HG03280 (cell line): ENCODE data around the gene NCK2.
"Not testable (repeated sequence)": the region's sequence is repeated elsewhere in the genome, so short reads cannot be mapped to it uniquely, and the experiment has no call there.

Experiments used
- ATAC-seq: cut with Tn5 transposase; IDR thresholded peaks from one replicate; pipeline ENCODE4 v1.9.1; 2021; ENCODE audit warnings: mild to moderate bottlenecking, moderate library complexity; ENCODE audit not compliant: unreplicated experiment

Gene NCK2

DNA sequence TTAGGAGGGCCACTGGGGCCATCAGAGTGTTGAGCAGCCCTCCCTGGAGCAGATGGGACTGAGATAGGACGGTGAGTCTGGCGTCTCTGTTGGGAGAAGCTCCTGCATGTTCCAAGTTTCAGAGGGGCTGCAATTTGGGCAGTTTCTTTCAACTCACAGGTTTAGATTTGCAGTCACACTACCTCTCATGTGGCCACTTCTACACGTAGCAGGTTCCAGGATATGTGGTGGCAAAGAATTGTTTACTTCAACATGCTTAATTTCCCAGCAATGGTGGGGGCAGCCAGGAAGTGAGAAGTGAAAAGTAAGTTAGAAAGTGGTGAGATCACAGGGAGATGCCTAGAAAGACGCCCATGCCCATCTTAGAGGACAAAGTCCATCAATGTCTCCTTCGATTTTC, 9.3 kb downstream of the NCK2 start:
- ATAC-seq, result no peak

DNA sequence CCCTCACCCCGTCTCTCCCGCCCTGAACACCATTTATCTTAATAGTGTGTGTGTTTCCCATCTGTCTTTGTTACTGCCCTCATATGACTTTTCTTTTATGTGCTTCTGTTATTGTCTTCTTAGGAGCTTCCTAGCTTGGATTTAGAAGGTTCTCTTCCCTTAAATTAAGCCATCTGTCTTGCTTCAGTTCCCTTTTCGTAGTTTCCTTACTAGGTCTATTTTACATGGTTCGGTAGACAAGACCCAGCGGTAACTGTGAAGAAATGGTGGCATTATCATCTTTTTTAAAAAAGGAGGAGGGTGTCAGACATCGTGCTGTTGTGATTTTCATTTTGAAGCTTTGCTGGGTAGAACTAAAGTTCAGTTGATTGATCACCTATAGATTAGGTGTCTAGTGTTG, 10.3 kb downstream of the NCK2 start:
- ATAC-seq, result no peak

DNA sequence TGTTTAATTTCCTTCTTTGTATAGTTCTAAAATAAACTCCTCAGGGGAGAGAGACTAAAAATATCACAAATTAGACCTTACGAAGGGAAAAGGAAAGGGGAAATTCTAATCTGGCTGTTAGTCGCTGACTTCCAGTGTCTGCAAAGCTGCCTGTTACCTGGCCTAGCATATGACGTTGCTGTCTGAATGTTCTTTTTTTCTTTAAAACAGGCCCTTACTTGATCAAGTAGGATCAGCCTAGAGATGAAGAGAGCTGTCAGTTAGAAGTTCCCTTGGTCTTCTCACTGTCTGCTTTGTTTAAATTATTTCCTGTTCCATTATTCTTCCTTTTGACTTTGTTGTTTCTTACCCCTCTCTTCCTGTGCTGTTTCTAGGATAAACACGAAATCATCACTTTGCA, 11.2 kb downstream of the NCK2 start:
- no peak for ATAC-seq

DNA sequence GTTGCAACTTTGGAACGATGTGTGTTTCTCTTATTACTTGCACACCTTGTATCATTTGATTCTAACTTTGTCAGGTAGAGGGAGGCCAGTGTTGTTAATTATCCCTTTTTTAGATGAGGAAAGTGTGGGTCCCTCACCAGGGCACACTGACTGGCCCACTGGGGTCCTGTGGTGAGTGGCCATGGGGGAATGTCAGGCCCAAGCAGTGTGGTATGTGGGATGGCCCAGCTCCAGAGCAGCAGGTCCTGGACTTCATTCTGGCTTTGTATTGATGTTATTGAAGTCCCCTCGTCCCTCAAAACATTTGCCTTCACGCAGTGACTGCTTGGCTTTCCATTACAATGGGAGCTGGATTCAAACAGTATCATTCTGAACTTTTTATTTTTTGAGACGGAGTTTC, 11.7 kb downstream of the NCK2 start:
- no peak for ATAC-seq

DNA sequence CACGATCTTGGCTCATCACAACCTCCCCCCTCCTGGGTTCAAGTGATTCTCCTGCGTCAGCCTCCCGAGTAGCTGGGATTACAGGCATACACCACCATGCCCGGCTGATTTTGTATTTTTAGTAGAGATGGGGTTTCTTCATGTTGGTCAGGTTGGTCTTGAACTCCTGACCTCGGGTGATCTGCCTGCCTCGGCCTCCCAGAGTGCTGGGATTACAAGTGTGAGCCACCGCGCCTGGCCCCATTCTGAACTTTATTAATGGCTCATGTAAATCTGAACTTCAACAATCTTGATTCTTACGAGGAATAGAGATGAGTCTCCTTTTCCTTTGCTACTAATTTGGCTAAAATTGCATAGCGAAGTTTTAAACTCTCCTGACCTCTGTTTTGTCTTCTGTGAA, 12.2 kb downstream of the NCK2 start:
- not testable (repeated sequence) for ATAC-seq

DNA sequence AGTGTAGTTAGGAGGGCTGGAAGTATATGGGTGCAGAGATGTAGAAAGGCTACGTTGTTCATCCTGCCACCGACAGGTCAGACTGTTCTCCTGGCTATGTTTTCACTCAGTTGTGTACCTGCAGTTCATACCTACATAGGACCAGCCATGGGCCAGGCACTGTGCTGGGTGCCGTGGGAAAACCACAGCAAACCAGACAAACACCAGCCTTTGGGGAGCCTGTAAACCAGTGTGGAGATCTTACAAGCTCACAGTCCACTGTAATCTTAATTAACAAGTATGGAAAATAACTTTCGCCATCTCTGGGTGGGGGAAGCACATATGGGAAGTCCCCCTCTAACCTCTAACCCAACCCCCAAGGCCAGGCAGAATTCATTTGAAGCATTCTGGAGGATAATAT, 12.7 kb downstream of the NCK2 start:
- no peak for ATAC-seq

DNA sequence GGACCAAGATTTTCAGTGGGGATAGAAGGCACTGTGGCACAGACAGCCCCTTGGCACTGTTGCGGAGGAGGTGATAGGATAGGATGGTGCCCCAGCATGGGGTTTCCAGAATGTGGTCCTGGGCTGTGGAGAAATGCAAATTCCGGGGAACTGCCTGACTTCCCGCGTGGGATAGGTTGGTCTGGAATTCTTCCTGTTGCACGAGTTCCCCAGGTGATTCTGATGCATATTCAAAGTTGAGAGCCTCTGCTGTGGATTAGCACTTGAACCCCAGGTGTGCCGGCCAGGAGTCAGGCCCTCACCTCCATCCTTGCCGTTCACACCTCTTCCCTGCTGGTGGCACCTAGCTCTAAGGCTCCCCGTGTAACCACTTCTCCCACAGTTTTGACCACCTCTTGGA, 15.5 kb downstream of the NCK2 start:
- ATAC-seq, result no peak

DNA sequence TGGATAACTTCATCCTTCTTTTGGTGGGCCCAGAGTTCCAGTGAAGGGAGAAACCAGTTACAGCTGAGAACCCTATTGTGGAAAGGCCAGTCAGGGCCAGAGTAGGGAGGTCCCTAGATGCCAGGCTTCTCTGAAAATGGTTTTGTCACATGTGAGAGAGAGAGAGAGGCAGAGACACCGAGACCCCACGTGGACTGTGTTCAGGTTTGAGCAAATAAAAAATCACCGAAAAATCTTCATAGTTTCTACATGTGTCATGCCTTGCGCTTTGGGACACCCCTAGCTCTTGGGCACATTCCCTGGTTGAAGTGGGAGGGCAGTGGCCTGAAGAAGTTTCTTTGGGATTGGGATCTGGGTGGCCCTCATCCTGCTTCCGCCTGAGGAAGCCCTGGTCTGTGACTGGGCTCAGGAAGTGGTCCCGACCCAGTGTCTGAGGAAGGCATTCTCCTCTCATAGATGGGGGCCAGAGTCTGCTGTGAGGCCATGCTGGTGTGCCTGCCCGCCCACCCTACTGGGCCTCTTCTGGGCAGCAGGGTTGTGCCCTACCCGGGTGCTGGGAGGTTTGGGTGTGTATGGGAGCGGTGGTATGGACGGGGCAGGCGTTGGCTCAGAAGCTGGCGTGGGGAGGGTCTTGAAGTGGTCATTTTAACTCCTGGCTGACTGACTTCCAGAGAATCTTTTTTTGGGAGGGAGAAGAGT, 16.1 kb downstream of the NCK2 start:
- ATAC-seq, result no peak

DNA sequence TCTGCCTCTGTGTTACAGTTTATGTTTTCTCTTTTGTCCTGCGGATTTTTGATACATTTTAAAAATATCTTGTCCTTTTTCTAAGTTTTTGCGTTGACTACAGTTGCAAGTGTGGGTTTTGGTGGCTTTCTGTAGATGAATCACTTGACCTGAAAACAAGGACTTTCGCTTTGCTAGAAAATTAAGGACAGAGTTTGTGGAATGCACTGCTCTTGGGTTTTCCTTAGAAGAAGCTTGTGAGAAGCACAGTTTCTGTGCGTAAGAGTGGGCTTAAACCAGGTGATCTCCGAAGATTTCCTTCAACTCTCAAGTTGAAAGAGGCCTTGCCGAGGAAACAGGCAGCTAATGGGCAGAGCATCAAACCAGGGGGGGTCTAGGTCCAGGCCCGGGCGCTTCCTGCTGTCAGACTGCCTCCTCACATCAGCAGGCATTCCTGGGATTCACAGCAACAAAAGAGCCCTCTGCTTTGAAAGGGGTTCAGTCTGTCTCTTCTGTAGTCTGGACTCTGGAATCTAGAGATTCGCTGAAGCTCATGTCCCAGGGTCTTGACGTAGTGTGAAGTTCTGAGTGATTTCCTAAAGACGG, 17.3 kb downstream of the NCK2 start:
- no peak for ATAC-seq

DNA sequence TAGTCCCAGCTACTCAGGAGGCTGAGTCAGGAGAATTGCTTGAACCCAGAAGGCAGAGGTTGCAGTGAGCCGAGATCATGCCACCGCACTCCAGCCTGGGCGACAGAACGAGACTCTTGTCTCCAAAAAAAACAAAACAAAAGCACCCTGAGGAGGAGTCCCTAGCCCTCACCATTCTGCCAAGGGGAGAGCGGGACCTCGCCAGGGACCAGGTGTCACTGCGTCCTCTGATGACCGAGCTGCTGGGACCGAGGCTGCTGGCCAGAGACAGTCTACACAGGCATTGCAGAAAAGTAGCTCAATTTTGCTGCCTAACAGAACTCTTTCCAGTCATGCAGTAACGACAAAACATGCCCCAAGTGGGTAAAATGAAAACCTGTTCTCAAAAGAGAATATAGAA, 18.4 kb downstream of the NCK2 start:
- no peak for ATAC-seq

DNA sequence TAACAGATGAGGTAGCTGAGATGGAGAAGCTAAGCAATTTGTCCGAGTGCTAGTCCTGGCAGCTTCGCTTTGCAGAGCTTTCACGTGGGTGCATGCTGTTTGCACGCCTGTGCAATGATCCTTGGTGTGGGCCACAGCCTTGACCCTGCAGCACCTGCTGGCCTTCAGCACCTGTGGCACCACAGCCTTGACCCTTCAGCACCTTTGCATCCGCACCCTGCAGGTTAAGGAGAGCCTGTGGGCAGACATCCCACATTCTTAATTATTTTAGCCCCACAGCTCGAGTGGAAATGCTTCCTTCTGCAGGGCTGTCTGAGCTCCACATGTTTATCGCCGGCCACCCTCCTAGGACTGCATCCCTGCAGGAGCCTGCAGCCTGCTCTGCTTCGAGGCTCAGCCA, 19.3 kb downstream of the NCK2 start:
- ATAC-seq, result no peak

DNA sequence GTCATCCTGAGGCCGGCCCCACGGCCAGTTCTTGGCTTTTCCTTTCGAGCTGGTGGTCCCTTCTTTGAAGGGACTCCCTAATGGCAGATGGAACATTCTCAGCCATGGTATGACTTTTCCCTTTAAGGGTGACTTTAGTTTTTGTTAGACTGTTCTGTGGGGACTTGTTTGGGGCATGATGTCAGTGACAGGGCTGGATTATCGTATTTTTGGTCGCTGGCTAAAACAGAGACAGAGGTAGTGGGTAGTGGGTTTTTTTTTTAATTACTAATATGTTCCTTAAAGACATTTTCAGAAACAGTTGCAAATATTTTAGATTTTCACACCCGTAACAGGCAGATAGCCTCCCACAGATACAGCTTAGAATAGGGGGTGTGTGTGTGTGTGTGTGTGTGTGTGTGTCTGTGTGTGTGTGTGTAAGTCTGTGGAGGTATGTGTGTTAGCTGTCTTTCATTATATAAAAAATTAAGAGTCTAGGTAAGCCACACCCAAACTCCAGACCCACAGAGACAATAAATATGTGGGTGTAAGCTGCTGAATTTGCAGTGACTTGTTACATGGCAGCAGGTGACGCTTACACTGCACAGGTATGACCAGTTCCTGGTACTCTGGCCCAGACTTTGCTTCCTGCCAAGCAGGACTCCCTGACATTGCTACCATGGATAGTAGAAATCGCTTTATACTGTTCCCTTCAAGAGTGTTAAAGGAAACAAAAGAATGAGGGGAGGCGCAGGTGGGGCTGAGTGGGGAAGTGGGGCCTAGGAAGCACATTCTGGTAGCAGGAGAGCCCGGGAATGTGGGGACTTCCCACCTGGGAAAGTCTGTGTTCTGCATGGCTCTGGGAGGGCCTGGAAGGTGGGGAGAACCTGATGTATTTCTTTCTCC, 20.9 kb downstream of the NCK2 start:
- ATAC-seq, result no peak

DNA sequence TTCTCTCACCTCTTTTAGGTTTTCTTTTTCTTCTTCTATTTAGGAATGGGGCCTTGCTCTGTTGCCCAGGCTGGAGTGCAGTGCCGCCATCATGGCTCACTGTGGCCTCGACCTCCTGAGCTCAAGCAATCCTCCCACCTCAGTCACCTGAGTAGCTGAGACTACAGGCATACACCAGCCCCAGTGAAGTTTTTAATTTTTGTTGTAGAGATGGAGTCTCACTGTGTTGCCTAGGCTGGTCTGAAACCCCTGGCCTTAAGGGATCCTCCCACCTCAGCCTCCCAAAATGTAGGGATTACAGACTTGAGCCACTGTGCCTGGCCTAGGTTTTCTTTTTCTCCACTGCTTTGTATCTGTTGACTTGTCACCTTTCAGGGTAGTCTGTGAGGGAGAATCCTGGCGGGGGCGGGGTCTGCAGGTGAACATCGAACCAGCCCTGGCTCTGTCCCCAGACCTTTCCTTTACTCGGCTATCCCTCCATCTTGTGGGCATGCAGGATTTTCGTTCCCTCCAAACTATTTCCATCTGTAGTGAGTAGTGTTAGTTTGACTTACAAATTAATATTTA, 21.7 kb downstream of the NCK2 start:
- ATAC-seq, result no peak

DNA sequence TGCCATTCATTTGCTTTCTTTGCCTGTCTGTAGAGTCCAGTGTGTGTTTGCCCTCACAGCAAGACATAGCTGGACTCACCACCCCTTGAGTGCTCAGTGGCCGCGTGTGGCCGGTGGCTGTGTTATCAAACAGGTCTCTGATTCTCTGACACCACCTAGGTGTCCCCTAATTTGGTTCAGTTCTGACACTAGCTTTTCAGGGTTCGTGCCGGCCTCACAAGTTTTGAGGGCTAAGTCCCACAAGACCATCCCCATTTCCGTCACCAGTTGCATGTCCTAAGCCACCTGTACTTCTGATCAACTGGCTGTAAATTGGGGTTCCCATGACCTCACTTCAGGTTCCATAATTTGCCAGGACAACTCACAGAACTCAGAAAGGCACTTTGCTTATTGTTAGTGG, 23.5 kb downstream of the NCK2 start:
- no peak for ATAC-seq

DNA sequence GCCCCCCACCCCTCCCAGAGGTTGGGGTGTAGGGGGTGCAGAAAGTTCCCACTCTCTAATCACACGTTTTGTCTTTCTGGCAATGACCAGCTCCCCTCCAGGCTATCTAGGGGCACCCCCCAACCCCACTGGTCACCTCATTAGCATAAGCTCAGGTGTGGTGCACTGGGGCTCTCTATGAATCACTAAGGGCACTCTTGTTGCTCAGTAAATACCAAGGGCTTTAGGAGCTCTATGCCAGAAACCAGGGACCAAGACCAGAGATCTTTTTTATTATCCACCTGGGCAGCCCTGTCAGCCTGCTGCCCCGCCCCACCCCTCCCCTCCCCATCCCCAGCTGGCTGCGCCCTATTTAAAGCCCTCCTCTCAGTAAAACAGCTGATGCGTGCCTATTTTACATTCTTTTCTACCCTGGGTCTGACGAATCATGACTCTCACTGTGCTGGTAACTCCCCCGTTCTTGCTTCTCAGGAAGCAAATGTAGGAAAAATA, 24.3 kb downstream of the NCK2 start:
- ATAC-seq, result no peak

DNA sequence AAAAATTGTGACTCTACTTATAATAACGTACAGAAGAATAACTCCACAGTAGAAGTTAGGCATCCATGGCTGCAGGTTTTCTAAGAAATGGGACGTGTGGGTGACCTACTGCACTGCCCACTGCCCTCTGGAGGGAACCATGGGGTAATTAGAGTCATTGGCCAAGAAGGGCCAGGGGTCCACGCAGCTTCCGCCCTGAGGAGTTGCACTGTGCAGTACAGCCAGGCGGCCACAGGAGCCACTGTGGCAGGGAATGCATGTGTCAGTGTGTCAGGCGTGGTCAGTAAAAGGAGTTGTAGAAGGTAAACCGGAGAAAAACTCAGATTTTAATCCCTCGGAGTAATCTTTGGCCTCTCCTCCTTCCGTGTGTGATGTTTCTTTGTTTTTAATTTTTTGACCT, 24.8 kb downstream of the NCK2 start:
- no peak for ATAC-seq

DNA sequence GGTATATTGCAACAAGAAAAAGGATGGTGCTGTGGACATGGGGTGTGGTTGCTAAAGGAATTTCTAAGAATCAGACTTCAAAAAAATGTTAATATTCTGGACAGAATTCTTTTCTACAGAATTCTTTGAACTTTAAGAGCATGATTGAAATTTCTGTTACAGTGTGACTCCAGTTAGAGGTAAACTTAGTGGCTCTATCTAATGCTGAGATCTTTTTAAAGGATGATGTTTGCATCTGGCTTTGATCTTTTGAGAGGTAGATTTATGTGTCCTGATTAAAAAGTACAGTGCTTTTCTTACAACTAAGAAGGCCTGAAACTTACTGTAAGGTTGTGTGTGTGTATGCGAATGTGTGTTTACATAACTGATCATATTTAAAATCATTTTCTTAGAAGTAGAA, 25.4 kb downstream of the NCK2 start:
- no peak for ATAC-seq

DNA sequence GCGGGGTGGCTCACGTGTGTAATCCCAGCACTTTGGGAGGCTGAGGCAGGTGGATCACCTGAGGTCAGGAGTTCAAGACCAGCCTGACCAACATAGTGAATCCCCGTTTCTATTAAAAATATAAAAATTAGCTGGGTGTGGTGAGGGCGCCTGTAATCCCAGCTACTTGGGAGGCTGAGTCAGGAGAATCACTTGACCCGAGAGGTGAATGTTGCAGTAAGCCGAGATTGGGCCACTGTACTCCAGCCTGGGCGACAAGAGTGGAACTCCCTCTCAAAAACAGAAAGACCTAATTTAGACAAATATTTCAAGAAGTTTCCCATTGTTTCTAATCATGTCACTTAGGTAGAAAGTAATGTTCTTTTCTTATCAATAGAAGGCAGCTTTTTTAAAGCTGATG, 26.6 kb downstream of the NCK2 start:
- not testable (repeated sequence) for ATAC-seq

DNA sequence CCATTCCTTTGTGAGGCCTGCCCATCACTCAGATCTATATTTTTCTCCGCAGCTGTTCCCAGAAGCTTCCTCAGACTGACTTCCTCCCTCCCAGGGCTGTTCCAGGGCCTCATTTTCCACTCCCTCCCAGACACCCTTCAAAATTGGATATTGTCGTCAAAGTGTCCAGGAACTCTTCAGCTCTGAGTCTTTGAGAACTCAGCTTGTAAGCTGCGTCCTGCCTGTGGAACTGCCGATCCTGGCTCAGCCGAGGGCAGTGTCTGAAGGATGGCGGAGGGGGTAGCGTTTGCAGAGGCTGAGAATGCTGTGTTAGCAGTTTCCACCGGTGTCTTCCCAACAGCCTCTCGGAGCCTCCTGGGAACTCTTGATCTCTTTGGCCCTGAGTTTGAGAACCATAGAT, 27.1 kb downstream of the NCK2 start:
- ATAC-seq, result no peak

DNA sequence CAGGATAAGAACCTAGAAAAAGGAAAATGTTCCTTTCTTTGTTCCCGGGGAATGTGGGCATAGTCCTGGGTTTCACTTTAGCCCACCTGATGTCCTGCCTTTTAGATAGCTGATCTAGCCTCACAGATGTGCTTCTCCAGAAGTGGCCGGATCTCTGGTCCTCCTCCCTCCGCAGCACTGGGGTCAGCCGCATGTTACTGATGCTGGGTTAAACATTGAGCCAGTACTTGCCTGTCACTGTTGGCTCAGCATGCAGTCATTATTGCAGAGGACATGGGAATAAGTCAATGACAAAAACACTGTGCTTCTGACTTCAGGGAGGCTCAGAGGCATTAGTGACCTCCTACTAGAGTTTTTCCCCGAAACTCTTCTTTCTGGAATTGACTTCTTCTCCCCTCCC, 27.6 kb downstream of the NCK2 start:
- ATAC-seq, result no peak

DNA sequence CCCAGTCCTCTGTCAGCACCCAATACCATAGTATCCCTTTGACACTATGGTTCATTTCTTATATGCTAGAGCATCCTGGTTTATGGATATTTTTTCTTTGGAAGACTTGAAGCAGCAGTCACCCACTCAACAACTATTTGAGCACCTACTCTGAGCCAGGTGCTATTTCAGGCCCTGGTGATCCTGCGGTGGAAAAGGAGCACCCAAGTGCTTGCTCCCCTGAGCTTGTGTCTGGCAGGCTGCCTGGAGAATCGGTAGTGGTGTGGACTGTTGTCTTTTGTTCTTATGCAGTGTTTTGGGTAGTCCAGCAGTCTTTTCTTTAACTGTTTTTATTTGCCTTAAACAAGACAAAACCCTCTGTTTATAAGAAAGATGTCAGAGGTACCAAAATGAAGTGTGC, 28.9 kb downstream of the NCK2 start:
- ATAC-seq, result no peak
